K562 treated with DMSO at 1 percent for 48 hours (cell line): Measurements from ENCODE around the gene SLC38A4. TPM values are rescaled to one million over a fixed set of nuclear protein-coding genes. Genes with fewer than 3 reads are reported as not detected.

ENCODE experiments used
- total RNA-seq: library from RNA; unstranded; fragments of 300-600 nt; gene quantifications from 2 replicates; pipeline ENCODE4 v1.2.3, GENCODE V29; 2022; ENCODE audit warnings: low replicate concordance; ENCODE audit errors: extremely low read depth

Gene SLC38A4, protein sequence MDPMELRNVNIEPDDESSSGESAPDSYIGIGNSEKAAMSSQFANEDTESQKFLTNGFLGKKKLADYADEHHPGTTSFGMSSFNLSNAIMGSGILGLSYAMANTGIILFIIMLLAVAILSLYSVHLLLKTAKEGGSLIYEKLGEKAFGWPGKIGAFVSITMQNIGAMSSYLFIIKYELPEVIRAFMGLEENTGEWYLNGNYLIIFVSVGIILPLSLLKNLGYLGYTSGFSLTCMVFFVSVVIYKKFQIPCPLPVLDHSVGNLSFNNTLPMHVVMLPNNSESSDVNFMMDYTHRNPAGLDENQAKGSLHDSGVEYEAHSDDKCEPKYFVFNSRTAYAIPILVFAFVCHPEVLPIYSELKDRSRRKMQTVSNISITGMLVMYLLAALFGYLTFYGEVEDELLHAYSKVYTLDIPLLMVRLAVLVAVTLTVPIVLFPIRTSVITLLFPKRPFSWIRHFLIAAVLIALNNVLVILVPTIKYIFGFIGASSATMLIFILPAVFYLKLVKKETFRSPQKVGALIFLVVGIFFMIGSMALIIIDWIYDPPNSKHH
- total RNA-seq, result not detected in 2 replicates

GRCh38 chr12:46825591-46826414 lies at the start of gene SLC38A4:
SLC38A4 (minus strand) TSS chr12:46825997; CDS start chr12:46793071, 32,926 bp downstream.

